PC-9 (cell line): ENCODE measurements around the gene CYLD. TPM values are rescaled to one million over a fixed set of nuclear protein-coding genes. Genes with fewer than 3 reads are reported as not detected.

Source experiments
- BruUV-seq: library from RNA; stranded (reverse); fragments of 400-500 nt; replicated peaks from 2 replicates; lab custom pipeline; 2021; lab: Mats Ljungman, UMichigan
- CTCF ChIA-PET: fragments of 300-600 bp; sonication (Branson Sonifier 250); formaldehyde crosslinking; loops from one replicate; lab custom pipeline; 2022; ENCODE audit warnings: antibody characterized with exemption; lab: Charles Lee
- POLR2A ChIA-PET: fragments of 300-600 bp; sonication (Branson Sonifier 250); formaldehyde crosslinking; loops from one replicate; lab custom pipeline; 2022; ENCODE audit warnings: antibody characterized with exemption; ENCODE audit not compliant: unreplicated experiment; lab: Charles Lee
- DNase-seq, 2 experiments: peaks; one replicate each; pipeline versions ENCODE4 v3.0.0 to v3.0.0-alpha.2; 2015 to 2022; ENCODE audit warnings: mixed read lengths in 1 of 2
- H2AFZ ChIP-seq: fragments of 200-600 bp; sonication (generic); 2 replicates; pipeline ENCODE4 v1.8.1; 2017; ENCODE audit warnings: antibody characterized with exemption
- H3F3A ChIP-seq: fragments of 200-600 bp; sonication (generic); 2 replicates; pipeline ENCODE4 v1.8.1; 2017; ENCODE audit warnings: antibody characterized with exemption, mild to moderate bottlenecking, low read depth; ENCODE audit not compliant: insufficient read depth
- H3K27ac ChIP-seq: fragments of 200-600 bp; sonication (generic); 2 replicates; pipeline ENCODE4 v1.6.1; 2016; ENCODE audit warnings: mixed run types
- H3K27me3 ChIP-seq: fragments of 200-600 bp; sonication (generic); 2 replicates; pipeline ENCODE4 v1.6.1; 2016; ENCODE audit warnings: low read depth, mixed run types; ENCODE audit not compliant: insufficient read depth
- H3K36me3 ChIP-seq: fragments of 200-600 bp; sonication (generic); 2 replicates; pipeline ENCODE4 v1.6.1; 2016; ENCODE audit warnings: low read depth, mixed run types
- H3K4me1 ChIP-seq: fragments of 200-600 bp; sonication (generic); replicated peaks from 2 replicates; pipeline ENCODE4 v1.6.1; 2016; ENCODE audit warnings: mixed run types; ENCODE audit not compliant: insufficient read depth
- H3K4me2 ChIP-seq: fragments of 200-600 bp; sonication (generic); 2 replicates; pipeline ENCODE4 v1.6.1; 2017; ENCODE audit warnings: mixed run types
- H3K4me3 ChIP-seq: fragments of 200-600 bp; sonication (generic); 2 replicates; pipeline ENCODE4 v1.6.1; 2016; ENCODE audit warnings: mixed run types
- H3K79me2 ChIP-seq: fragments of 200-600 bp; sonication (generic); 2 replicates; pipeline ENCODE4 v1.6.1; 2017; ENCODE audit warnings: low read depth, mixed run types
- H3K9me2 ChIP-seq: fragments of 200-600 bp; sonication (generic); 2 replicates; pipeline ENCODE4 v1.8.1; 2017; ENCODE audit warnings: mild to moderate bottlenecking; ENCODE audit not compliant: insufficient read depth
- H3K9me3 ChIP-seq: fragments of 200-600 bp; sonication (generic); 2 replicates; pipeline ENCODE4 v1.8.1; 2016; ENCODE audit warnings: low read depth; ENCODE audit not compliant: insufficient read depth
- H4K20me1 ChIP-seq: fragments of 200-600 bp; sonication (generic); 2 replicates; pipeline ENCODE4 v1.8.1; 2017; ENCODE audit not compliant: insufficient read depth
- EZH2 ChIP-seq: fragments of 200-600 bp; sonication (generic); IDR thresholded peaks from 2 replicates; pipeline ENCODE4 v1.8.0; 2017; ENCODE audit warnings: antibody characterized with exemption, low read depth
- intact Hi-C: fragments of 100-400 bp; cut with micrococcal nuclease; formaldehyde crosslinking; loops from one replicate; pipeline ENCODE4 v1.10.0; 2022; ENCODE audit not compliant: unreplicated experiment
- total RNA-seq: library from RNA; stranded (reverse); gene quantifications from 2 replicates; pipeline ENCODE4 v1.2.3, GENCODE V29; 2021
- TF ChIP-seq, protein P1 (sequence below): fragments of 200-600 bp; sonication (generic); conservative IDR thresholded peaks from 2 replicates; pipeline ENCODE4 v1.6.1; 2017; ENCODE audit warnings: mixed run types, antibody characterized with exemption, mild to moderate bottlenecking, moderate library complexity

Gene CYLD
- total RNA-seq, 1 experiment from 2014 or later: 19.0 TPM

- Histone ChIP-seq H3F3A (no peaks in the 10 kb centered on the region), H3K9me2 (no peaks in the 10 kb centered on the region), H3K79me2 (no peaks in the 10 kb centered on the region), H4K20me1 (no peaks in the 10 kb centered on the region), H3K36me3 (no peaks in the 10 kb centered on the region), H3K27me3 (no peaks in the 10 kb centered on the region), H3K4me2 (no peak overlapping the region), H3K27ac (no peak overlapping the region), H3K4me3 (no peak overlapping the region), H2AFZ (no peak overlapping the region), H3K4me1 (no peaks in the 10 kb centered on the region), H3K9me3 (no peaks in the 10 kb centered on the region)
- no peak for DNase-seq
- TF ChIP-seq EZH2: no peak
- TF ChIP-seq, protein P1, sequence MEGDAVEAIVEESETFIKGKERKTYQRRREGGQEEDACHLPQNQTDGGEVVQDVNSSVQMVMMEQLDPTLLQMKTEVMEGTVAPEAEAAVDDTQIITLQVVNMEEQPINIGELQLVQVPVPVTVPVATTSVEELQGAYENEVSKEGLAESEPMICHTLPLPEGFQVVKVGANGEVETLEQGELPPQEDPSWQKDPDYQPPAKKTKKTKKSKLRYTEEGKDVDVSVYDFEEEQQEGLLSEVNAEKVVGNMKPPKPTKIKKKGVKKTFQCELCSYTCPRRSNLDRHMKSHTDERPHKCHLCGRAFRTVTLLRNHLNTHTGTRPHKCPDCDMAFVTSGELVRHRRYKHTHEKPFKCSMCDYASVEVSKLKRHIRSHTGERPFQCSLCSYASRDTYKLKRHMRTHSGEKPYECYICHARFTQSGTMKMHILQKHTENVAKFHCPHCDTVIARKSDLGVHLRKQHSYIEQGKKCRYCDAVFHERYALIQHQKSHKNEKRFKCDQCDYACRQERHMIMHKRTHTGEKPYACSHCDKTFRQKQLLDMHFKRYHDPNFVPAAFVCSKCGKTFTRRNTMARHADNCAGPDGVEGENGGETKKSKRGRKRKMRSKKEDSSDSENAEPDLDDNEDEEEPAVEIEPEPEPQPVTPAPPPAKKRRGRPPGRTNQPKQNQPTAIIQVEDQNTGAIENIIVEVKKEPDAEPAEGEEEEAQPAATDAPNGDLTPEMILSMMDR: no peak
- ChIA-PET POLR2A (no interaction called here), CTCF (no interaction called here)
- intact Hi-C loops: no loop called here
- no TSS peak for BruUV-seq
These were observed 39.6 kb downstream of the CYLD start for GRCh38 chr16:50781518-50781917.

- no TSS peak for BruUV-seq
- Histone ChIP-seq H3K4me2 (no peak overlapping the region), H3K27me3 (no peaks in the 10 kb centered on the region), H3K9me2 (no peaks in the 10 kb centered on the region), H2AFZ (no peak overlapping the region), H3K79me2 (no peaks in the 10 kb centered on the region), H3K27ac (no peak overlapping the region), H4K20me1 (no peaks in the 10 kb centered on the region), H3K4me1 (no peaks in the 10 kb centered on the region), H3K4me3 (no peak overlapping the region), H3F3A (no peaks in the 10 kb centered on the region), H3K36me3 (no peaks in the 10 kb centered on the region), H3K9me3 (no peaks in the 10 kb centered on the region)
- ChIA-PET POLR2A (interaction anchor here (0.6 kb wide), 1 partner anchor 155 kb away, joined by 3 read pairs; no protein-coding TSS in a partner anchor), CTCF (no interaction called here)
- DNase-seq: no peak
- TF ChIP-seq EZH2: no peak
- TF ChIP-seq, protein P1: no peak
- intact Hi-C loops: no loop called here
These were observed 47.9 kb downstream of the CYLD start for GRCh38 chr16:50789757-50790156.

DNA sequence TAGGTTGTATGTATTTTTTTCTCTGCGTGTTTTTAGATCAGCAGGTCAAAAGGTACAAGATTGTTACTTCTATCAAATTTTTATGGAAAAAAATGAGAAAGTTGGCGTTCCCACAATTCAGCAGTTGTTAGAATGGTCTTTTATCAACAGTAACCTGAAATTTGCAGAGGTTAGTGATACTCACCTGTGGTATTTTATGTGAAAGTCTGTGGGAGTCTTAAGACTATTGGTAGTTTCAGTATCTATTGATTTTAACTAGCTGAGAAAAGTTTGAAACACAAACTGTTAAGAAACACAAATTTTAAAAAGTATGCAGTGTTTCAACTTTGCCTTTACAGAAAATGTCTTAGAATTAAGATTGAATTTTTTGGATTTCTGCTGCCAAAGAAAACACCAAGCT lies 49.6 kb downstream of the CYLD start:
- no peak overlapping the region for H3K4me2 ChIP-seq
- no peak overlapping the region for H3K27ac ChIP-seq
- intact Hi-C loops: no loop called here
- no TSS peak for BruUV-seq
- ChIA-PET POLR2A (no interaction called here), CTCF (no interaction called here)
- H3K9me3 ChIP-seq: no peaks in the 10 kb centered on the region
- H3K79me2 ChIP-seq: no peaks in the 10 kb centered on the region
- no peaks in the 10 kb centered on the region for H3K9me2 ChIP-seq
- no peaks in the 10 kb centered on the region for H3K27me3 ChIP-seq
- H3F3A ChIP-seq: no peaks in the 10 kb centered on the region
- no peak overlapping the region for H2AFZ ChIP-seq
- TF ChIP-seq EZH2: no peak
- TF ChIP-seq, protein P1: no peak
- no peak overlapping the region for H3K4me3 ChIP-seq
- no peak for DNase-seq
- no peaks in the 10 kb centered on the region for H3K4me1 ChIP-seq
- H4K20me1 ChIP-seq: no peaks in the 10 kb centered on the region
- H3K36me3 ChIP-seq: no peaks in the 10 kb centered on the region
